HL-60 (cell line): ENCODE results near the gene PLCL2.

ENCODE experiments used
- DNase-seq, 2 experiments: peaks; one replicate each; pipeline ENCODE4 v3.0.0-alpha.2; 2010 to 2020; ENCODE audit warnings: low read depth in 1 of 2, low spot score in 1 of 2
- H3K27ac ChIP-seq: fragments of 250-450 bp; sonication (Bioruptor Pico); replicated peaks from 2 replicates; pipeline ENCODE4 v1.5.1; 2020; ENCODE audit warnings: mild to moderate bottlenecking, moderate library complexity
- H3K27me3 ChIP-seq: fragments of 250-450 bp; sonication (Bioruptor Pico); 2 replicates; pipeline ENCODE4 v1.5.1; 2021; ENCODE audit warnings: mild to moderate bottlenecking, moderate library complexity; ENCODE audit not compliant: insufficient read depth, poor library complexity, severe bottlenecking
- H3K4me3 ChIP-seq: replicated peaks from 2 replicates; pipeline ENCODE4 v1.5.1; 2011; ENCODE audit warnings: mild to moderate bottlenecking, control low read depth, low read length; ENCODE audit not compliant: insufficient read depth
- CTCF ChIP-seq: IDR thresholded peaks from one replicate; pipeline ENCODE4 v1.5.1; 2011; ENCODE audit warnings: low read length, control low read depth, inconsistent platforms; ENCODE audit not compliant: insufficient read depth
- POLR2AphosphoS5 ChIP-seq: IDR thresholded peaks from 2 replicates; pipeline ENCODE4 v1.6.1; 2012; ENCODE audit warnings: low read depth
- SPI1 ChIP-seq: IDR thresholded peaks from 2 replicates; pipeline ENCODE4 v1.6.1; 2012; ENCODE audit warnings: low read depth, mild to moderate bottlenecking, borderline replicate concordance
- TF ChIP-seq, protein P1 (sequence below): IDR thresholded peaks from 2 replicates; pipeline ENCODE4 v1.6.1; 2012; ENCODE audit warnings: low read depth; ENCODE audit not compliant: insufficient replicate concordance

PLCL2 gene

DNA sequence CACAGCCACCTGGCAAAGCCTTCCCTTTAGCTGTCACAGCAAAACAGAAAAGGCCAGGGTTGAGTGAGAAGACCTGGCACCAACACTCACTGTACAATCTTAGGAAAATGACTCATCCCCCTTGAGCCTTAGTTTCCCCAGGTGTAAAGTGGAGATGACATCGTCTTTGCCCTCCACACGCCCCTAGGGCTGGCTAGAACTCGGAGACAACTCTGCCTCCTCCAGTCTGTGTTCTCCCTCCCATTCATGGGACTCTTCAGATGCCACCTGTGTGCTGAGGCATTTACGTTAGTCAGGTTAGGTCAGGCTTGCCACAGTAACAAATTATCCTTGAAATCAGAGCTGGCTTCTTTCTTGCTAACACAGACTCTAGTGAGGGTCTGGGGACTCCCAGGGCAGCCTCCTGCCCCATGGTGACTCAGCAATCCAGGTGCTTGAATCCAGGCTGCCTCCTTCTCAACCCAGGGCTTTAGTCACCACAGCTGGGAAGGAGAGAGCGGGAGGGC lies 252.6 kb downstream of the PLCL2 start:
- DNase-seq, result no peak
- TF ChIP-seq POLR2AphosphoS5, result no peak
- TF ChIP-seq, protein P1, sequence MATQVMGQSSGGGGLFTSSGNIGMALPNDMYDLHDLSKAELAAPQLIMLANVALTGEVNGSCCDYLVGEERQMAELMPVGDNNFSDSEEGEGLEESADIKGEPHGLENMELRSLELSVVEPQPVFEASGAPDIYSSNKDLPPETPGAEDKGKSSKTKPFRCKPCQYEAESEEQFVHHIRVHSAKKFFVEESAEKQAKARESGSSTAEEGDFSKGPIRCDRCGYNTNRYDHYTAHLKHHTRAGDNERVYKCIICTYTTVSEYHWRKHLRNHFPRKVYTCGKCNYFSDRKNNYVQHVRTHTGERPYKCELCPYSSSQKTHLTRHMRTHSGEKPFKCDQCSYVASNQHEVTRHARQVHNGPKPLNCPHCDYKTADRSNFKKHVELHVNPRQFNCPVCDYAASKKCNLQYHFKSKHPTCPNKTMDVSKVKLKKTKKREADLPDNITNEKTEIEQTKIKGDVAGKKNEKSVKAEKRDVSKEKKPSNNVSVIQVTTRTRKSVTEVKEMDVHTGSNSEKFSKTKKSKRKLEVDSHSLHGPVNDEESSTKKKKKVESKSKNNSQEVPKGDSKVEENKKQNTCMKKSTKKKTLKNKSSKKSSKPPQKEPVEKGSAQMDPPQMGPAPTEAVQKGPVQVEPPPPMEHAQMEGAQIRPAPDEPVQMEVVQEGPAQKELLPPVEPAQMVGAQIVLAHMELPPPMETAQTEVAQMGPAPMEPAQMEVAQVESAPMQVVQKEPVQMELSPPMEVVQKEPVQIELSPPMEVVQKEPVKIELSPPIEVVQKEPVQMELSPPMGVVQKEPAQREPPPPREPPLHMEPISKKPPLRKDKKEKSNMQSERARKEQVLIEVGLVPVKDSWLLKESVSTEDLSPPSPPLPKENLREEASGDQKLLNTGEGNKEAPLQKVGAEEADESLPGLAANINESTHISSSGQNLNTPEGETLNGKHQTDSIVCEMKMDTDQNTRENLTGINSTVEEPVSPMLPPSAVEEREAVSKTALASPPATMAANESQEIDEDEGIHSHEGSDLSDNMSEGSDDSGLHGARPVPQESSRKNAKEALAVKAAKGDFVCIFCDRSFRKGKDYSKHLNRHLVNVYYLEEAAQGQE, result no peak
- Histone ChIP-seq H3K27me3 (no peaks in the 10 kb centered on the region), H3K4me3 (no peak overlapping the region), H3K27ac (no peak overlapping the region)

- TF ChIP-seq CTCF (no peak), SPI1 (no peak)
- TF ChIP-seq, protein P1, result no peak
- no peaks in the 10 kb centered on the region for H3K27me3 ChIP-seq
- no peak overlapping the region for H3K27ac ChIP-seq
- no peak for DNase-seq
- H3K4me3 ChIP-seq, result no peak overlapping the region
Observed at GRCh38 chr3:17138246-17139039, 253.7 kb downstream of the PLCL2 start.
